GM21576 (cell line): ENCODE measurements around the gene BTRC.

ENCODE experiments used
- ATAC-seq: cut with Tn5 transposase; IDR thresholded peaks from one replicate; pipeline ENCODE4 v1.9.1; 2021; ENCODE audit warnings: mild to moderate bottlenecking, moderate library complexity; ENCODE audit not compliant: unreplicated experiment

BTRC gene

DNA sequence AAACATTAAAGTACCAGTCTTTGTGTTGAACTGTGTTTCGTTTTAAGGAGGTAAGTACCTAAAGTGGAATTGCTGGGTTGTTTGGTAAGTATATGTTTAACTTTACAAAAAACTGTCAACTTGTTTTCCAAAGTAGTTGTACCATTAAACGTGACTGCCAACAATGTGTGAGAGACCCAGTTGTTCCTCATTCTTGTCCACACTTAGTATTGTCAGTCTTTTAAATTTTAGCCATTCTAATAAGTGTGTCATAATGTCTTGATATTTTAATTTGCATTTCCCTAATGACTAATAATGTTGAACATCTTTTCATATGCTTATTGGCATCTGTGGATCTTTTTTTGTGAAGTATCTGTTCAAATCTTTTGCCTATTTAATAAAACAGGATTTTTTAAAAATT is 159.8 kb downstream of the BTRC start:
- ATAC-seq, result no peak

DNA sequence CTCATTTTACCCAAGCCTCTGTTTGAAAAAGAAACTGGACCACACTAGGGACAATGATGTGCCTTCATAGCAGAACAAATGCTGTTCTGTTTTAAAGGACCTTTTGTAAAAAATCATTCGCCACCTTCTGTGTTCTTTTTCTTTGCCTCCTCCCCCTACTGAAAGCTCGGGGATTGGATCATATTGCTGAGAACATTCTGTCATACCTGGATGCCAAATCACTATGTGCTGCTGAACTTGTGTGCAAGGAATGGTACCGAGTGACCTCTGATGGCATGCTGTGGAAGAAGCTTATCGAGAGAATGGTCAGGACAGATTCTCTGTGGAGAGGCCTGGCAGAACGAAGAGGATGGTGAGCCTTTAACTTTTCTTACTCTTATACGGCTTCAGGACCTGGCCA is 171.9 kb downstream of the BTRC start:
- no peak for ATAC-seq

DNA sequence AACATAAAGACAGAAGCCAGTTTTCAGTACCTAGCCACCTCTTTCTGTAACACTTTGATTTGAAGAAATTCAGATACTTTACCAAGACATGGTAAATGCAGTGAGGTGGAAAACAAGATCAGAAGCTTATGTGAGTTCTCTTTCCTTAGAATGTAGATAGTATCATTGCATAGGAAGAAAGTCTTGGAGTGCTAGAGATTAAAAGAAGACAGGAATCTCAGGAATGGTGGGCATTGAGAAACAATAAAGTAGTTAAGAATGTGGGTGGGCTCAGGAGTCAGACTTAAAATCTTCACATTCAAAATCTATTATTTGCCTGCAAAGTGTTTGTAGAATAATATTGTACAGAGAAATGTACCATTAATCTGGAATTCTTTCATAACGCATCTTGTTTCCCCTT is 175.2 kb downstream of the BTRC start:
- no peak for ATAC-seq

DNA sequence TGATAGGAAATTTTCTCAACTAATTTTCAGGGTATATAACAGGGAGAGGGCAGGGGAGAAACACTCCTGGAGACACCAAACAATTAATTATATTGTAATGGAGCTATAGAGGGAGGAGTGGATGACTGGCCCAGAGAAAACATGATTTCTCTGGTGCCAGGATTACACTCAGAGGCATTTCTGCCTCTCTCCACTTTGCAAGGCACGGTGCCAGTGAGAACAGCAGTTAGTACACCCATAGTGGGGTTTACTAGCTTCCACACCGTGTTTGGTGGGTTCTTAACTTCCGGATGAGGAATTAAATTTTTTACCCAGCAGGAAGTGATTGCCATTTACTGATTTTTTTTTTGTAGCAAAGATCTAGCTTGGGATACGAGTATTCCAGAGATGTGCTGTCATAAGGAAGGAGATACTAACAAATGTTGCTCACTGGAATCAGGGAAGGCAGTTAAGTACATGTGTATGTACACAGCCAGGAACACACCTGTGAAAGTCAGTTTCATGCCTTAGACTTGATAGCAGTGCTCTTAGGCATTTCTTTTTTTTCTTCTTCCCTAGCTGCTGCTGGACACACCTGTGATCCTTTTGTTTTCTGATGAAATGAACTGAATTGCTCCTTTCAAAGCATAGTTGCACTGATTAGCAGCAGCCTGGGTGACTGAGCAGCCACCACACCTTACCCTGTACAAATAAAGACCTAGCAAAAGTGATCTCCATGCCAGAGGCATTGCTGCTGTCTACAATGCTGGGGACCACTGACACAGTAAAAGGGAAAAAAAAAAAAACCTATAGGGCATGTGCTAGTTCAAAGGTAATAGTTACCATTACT is 176.0 kb downstream of the BTRC start:
- ATAC-seq, result no peak

DNA sequence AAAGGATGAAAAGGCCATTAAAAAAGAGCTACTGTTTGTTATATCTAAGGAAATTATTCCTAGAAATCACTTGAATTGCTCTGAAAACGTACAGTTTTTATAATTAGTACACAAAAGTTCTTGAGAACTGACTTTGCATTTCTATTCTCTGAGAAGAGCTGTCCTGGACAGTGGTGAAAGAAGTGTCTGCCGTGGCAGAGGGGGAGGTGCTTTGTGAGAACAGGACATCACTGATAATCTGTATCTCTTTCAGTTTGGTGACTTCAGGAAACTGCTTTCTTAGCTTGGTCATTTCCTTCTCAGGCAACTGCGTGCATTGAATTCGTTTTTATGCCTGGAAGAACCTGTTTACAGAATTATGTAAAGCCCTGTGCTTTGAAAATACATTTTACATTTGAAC is 182.0 kb downstream of the BTRC start:
- no peak for ATAC-seq

DNA sequence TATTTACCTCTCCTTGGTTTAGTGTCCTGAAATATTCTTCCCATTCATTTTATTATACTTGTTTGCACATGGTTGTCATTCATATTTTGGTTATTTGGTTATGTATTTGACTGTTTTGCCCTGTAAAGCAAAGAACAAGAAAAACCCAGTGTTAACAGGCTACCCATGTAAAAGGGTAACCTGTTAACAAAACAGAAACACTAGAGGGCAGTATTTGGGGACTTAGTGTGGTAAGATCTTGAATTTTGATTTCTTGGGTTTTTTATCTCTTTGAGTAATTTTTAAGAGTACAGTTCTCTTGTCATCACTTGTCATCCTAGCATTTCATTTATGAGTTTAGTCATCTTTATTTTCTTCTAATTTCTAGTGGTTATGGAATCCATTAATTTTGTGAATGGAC is 182.8 kb downstream of the BTRC start:
- ATAC-seq, result no peak

DNA sequence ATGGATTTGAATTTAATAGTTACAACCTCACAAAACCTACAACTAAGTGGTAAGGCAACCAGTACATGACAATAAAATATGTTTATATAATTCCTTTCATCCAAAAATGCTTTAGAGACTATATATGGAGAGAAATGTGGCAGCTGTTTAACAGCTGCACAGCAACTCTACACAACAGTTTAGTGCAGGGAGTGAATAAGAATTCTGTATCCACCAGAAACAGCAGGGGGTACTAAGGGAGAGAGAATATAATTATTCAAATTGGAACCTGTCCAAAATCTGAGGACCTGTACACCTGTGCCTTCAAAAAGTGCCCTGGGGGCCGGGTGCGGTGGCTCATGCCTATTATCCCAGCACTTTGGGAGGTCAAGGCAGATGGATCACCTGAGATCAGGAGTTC is 184.5 kb downstream of the BTRC start:
- no peak for ATAC-seq

DNA sequence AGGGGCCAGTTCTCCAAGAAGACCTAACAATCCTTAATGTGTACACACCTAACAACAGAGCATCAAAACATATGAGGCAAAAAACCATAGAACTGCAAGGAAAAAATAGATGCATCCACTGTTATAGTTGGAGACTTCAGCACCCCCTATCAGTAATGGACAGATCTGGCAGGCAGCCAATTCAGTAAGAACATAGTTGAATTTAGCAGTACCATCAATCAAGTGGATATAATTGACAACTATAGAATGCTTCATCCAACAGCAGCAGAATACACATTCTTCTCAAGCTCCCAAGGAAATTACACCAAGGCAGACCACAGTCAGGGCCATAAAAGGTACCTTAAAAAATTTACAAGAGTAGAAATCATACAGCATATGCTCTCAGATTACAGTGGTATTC is 191.9 kb downstream of the BTRC start:
- ATAC-seq, result no peak

DNA sequence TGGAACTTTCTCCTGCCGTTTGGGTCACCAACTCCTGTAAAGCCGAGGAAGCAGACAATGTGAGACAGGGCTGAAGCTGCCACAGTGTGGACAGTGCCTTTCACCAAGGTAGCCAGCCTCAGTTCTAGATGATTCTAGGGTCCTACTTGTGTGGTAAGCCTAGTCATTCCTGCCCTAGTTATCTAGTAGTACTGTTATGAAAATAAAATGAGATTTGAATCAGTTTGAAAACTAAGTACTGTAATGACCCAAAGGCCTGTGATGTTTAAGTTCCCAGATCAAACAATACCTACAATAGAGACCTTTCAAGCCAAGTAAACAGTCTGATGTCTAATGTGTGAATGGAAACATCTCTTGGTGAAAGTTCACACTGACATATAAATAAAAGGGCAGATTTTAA is 197.0 kb downstream of the BTRC start:
- no peak for ATAC-seq

DNA sequence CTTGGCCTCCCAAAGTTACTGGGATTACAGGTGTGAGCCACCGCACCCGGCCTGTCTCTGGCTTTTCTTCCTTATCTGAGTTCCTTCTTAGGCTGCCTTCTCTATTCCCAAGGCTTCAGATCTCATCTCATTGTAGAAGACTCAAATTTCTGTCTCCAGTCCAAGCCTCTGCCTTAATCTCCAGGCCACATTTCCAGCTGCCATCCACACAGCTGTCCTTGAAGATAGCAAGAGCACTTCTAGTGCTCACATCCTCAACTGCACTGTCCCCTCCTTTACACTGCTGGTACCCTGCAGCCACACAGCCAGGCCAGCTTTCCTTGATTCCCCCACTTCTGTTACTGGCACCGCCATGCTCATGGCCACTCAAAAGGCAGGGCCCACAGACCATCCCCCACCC is 198.5 kb downstream of the BTRC start:
- no peak for ATAC-seq

DNA sequence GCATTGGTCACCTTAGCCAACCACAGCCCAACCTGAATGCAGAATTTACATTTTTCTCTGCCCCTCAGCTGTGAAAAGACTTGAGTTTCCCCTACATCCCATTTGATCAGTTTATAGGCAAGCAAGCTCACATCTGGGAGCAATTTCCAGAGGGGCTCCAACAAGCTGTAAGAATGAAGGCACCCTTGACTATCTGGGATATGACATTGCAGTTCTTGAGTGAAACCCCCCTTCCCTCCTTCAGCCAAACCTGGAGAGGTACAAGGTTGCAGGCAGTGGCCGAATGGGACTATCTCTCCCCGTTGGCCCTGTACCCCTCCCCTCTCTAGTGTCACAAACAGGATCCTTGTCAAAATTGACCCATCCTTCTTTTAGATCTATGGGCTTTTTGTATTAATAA is 203.6 kb downstream of the BTRC start:
- ATAC-seq, result no peak

DNA sequence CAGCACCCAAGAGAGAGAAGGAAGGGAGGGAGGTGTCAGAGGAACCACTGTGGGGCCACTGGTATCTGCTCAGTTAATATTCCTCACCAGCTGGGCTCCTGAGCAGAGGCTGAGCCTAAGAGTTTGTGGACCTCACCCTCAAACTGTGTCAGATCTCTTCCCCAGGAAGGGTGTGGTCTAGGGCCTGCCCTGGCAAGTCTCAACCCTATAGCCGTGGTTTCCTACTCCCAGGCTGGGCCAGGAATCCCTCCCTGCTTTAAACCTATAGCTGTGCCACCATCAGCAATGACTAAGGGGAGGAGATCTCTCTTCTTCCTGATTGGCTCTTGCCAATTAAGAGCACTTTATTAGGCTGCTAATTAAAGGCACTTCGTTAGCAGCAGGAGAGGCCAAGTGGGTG is 204.2 kb downstream of the BTRC start:
- no peak for ATAC-seq

DNA sequence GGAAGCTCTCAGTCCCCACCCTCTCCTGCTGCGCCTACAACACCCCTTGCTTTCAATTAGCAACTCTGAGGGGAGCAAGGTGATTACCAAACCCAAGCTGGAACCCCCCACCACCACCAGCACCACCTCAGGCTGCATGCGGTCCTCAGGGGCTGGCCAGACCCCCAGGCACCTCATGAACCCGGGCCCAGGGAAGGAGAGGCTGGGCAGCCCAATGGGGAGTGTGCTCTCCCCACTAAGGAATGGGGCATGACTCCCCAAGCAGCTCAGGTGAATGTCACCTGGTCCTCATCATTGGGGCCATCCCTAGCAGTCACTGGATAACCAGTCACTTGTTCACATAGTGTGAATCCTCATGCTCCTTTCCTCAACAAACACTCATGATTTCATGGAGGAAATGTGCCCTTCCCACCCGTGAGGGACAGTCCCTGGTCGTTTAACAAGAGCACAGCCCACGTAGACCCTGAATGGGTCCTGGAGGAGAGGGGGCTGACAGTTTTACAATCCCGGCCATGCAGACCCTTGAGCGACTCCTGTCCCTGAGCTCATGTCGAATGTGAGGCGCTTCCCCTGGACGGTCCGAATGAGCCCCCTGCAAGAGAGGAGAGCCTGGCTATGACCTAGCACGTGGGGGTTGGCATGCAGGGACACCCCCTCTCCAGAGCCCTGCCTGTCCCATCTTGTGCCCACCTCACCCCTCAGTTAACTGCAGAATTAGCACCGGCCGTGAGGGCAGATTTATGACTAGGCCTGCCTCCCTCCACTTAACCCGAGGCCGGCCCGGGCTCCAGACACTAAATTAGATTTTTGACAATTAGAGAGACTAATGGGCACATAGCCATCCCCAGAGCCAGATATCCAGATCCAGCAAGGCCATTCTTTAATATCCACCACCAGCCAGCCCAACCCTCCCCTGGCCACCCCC is 205.0 kb downstream of the BTRC start:
- ATAC-seq, result no peak

DNA sequence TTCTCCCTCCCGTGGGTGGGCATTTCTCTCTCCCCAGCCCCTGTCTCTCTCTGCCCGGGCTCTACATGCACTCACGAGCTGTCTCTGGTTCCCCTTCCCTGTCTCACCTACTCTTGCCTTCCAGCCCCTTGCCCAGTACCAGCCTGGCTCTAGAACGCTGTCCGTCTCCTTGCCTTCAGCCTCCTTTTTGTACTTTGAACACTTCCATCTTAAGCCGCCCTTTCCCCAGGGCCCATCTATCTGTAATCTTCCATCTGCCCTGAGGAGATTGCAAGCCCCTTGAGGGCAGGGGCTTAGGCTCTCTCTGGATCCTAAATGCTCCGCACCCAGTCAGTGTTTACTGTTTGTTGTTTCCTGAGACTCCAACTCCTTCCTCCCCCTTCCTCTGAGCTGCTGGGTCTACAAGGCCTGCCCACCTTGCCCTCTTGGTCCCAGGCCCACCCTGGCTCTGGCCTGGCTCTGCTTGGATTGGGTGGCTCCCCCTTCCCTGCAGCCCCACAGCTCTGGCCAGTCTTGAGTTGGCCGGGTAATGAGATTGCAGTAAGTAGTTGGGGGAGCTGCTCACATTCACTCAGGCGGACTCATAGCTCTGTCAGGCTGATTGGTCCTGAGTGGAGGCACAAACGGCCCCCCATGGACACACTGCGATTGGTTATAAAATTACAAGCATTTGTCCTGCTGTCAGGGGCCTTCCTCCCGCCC is 205.8 kb downstream of the BTRC start:
- ATAC-seq, result no peak

DNA sequence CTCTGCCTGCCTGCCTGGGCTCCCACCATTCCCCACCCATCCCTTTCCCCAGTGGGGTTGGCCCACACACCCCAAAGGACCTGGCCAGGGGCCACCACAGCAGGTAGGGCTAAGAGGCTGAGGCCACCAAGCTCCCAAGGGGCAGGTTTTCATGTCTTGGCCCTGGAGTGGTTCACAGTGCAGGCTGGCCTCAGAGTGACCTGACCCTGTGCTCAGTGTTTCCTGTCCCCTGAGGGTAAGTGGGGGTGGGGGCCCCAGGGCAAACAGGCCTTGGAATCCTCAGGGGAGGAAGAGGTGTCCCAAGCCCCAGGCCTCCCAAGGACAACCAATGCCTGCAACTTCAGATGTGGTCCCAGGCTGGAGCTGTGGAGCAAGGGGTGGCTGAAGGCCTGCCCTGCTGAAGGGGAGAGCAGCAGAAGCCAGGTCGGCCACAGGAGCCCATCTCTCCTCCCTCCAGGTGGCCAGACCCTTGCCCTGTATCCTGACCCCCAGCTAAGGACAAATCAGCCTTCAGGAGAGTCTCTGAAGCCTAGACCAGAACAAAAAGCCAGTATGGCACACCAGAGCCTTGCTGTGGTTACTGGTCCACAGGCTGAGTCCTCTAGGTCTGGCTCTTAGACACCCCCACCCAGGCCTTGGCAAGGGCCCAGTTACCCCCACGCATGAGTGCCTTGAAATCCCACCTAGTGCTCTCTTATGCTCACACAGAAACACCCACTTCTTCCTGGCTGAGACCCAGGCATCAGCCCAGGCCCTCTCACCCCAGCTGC is 206.5 kb downstream of the BTRC start:
- no peak for ATAC-seq

DNA sequence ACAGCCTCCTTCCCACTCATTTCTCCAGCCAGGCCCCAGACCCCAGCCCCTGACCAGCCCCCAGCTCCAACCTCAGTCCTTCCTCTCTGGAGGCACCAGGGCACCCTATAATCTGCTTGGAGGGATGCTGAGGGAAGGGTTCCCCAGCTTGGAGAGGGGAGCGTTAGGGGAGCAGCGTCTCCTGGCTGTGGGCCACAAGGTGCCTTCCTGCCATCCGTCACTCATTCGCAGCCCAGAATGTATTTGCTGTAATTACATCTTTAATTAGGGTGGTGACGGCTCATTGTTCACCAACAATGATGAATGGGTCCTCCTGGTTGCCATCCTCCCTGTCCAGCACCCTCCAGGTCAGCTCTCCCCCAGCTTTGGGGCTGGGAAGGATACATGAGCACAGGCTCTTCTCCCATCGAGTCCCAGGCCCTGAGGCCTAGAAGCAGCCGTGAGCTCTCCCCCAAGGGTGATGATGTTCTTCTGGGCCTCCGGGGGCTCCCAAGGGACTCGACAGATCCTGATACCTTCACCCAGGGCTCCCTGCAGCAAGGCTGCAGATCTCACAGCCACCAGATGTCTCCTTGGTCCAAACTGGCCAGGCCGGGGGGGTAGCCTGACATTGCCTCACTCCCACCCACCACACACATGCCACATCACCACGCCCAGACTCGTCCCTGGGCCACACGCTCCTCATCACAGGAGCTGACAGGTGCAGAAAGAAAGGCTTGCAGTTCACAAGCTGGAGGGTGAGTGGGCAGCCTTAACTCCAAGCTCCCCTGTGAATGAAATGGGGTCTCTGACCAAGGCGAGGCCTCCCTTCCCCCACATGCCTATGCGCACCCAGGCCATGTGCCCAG is 207.3 kb downstream of the BTRC start:
- ATAC-seq, result no peak

DNA sequence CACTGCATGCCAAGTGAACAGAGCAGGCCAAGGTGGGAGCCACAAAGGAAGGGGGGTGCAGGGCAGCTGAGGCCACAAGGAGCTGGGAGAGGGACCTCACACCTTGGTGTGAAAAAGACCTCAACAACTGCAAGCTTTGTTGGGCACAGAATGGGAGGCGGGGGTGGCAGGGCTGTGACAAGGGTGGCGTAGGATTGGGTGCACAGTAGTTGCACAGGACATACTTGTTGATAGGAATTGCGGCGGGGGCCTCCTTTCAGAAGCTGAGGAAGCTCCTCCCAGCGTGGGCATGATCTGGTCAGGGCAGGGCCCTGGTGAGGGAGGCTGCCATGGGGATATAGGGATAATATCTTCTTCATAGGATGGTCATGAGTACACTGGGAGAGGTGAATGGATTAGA is 208.3 kb downstream of the BTRC start:
- ATAC-seq, result no peak

DNA sequence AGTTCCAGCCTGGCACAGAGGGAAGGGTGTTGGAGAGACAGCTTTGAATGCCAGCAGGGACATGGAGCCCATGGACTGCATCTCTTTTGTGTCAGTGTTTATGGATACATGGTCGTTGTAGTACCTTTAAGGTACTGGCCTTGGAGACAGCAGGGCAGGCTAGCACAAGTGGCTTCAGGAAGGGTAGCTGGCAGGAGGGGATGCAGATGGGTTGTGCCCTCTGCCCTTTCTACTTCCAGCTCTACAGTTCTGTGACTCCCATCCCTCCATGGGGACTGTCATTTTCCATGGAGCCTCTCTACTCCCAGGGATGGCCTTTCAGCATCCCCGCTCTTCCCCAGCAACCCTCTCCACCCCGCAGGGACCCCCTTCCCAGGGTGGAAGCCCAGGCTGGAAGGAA is 209.0 kb downstream of the BTRC start:
- no peak for ATAC-seq

DNA sequence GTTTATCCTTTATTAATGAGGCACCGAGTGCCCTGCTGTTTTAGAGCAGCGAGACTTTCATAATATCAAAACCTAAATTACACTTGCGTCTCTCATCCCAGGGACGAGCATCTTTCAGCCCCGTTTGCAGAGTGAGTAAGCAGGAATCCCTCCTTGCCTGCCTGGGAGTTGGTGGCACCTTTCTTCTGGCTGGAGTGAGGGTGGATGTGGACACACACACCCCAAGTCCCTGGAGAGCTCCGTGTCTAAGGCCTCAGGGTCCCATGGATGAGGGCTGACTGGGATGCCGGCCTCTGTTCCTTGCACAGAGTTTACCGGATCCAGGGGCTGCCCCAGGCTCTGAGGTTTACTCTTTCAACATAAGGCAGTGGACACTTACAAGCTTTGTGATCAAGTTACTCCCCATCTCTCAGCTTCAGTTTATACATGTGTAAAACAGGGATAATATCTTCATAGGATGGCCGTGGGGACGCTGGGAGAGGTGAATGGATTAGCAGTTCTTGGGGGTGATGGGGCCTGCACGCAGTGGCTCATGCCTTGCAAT is 209.6 kb downstream of the BTRC start:
- ATAC-seq, result no peak
